ENCODE data around the gene AXIN1. TPM values are rescaled to one million over a fixed set of nuclear protein-coding genes. Genes with fewer than 3 reads are reported as not detected.

AXIN1 gene
- total RNA-seq, 1 experiment from 2014 or later = 42.0 TPM

DNA sequence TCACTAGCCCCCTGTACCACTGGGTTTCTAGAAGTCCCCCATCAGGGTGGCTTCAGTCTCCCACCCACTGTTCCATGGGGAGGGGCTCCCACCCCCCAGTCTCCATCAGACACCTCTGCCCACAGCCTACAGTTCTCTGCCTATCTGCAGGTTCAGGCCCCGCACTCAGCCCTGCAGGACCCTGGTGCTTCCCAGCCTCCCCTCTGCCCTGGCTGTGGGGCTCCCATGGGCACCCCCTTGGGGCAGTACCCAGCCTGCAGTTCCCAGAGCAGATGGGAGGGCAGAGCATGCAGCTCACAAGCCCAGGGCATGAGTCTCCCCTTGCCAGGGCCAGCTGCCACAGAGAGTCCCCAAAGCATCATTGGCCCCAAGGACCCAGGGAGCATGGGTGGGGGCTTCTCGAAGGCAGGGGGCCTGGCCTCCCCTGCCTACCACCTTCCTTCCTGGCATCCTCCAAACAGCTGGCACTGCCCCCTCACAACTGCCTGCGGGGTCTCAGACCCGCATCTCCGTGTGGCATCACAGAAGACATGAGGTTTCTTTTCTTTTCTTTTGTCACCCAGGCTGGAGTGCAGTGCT lies 20.6 kb upstream of the AXIN1 start:
- Histone ChIP-seq H4K20me1 (ENCODE audit: insufficient read depth) (no peaks in the 10 kb centered on the region), H3K9me2 (ENCODE audit: insufficient read depth) (no peaks in the 10 kb centered on the region), H3K4me3 (no peak overlapping the region), H3K79me2 (ENCODE audit: low read depth) (no peaks in the 10 kb centered on the region), H3K9me3 (ENCODE audit: insufficient read depth, low read depth) (no peaks in the 10 kb centered on the region), H3K27ac (no peak overlapping the region), H3K27me3 (ENCODE audit: insufficient read depth, low read depth) (no peaks in the 10 kb centered on the region), H3K36me3 (ENCODE audit: low read depth) (no peaks in the 10 kb centered on the region), H3K4me2 (no peak overlapping the region), H3F3A (ENCODE audit: insufficient read depth, low read depth) (peaks cover 7% of the 10 kb centered on the region; the same call in 1 of the 2 replicates), H2AFZ (no peak overlapping the region), H3K4me1 (replicated peaks; ENCODE audit: insufficient read depth) (peaks cover 5% of the 10 kb centered on the region; the same call in 1 of the 2 replicates)
- DNase-seq = no peak
- intact Hi-C loops (cut with micrococcal nuclease; ENCODE audit: unreplicated experiment) = no loop called here
- CTCF ChIA-PET = no interaction called here
- BruUV-seq (replicated peaks) = no TSS peak
- TF ChIP-seq CTCF (conservative IDR thresholded peaks at IDR 0.05) = no peak
- TF ChIP-seq EZH2 (IDR thresholded peaks at IDR 0.05; ENCODE audit: low read depth) = no peak
- POLR2A ChIA-PET (ENCODE audit: unreplicated experiment) = no interaction called here

DNA sequence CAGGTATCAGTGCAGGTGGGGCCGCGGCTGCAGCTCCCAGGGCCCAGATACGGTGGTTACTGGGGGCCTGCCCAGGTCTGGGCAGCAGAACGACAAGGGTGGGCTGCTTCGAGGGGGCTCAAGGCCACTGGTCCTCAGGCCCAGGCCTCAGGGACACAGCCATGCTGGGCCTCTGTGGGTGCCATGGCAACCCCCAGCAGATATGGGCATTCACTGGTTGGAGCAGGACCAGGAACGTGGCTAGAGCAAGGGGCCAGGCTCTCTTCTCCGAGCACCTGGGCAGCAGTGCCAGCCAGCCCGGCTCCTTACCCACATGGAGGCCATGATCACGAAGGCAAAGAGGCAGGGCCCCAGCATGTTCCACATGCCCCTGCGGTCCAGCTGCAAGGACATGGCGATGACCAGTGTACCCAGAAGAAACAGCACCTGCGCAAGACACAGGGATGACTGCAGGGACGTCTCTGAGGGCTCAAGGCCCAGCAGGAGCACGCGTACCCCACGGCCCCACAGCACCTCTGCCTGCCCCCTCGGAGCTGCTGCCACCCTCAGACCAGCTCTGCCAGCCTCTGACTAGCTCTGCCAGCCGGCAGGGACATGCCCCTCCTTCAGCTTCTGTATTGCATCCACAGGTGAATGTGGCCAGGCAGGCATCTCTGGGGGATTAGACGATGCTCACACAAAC lies 19.9 kb upstream of the AXIN1 start:
- H3K4me3 ChIP-seq = no peak overlapping the region
- peaks cover 7% of the 10 kb centered on the region; the same call in 1 of the 2 replicates for H3F3A ChIP-seq (ENCODE audit: insufficient read depth, low read depth)
- no peaks in the 10 kb centered on the region for H3K27me3 ChIP-seq (ENCODE audit: insufficient read depth, low read depth)
- no peaks in the 10 kb centered on the region for H4K20me1 ChIP-seq (ENCODE audit: insufficient read depth)
- H3K79me2 ChIP-seq (ENCODE audit: low read depth) = no peaks in the 10 kb centered on the region
- ChIA-PET CTCF (no interaction called here), POLR2A (ENCODE audit: unreplicated experiment) (interaction anchor here (0.7 kb wide), 1 partner anchor 10 kb away, joined by 5 read pairs; no protein-coding TSS in a partner anchor)
- no TSS peak for BruUV-seq (replicated peaks)
- H3K4me1 ChIP-seq (replicated peaks; ENCODE audit: insufficient read depth) = peaks cover 5% of the 10 kb centered on the region; the same call in 1 of the 2 replicates
- H3K9me2 ChIP-seq (ENCODE audit: insufficient read depth) = no peaks in the 10 kb centered on the region
- no peaks in the 10 kb centered on the region for H3K9me3 ChIP-seq (ENCODE audit: insufficient read depth, low read depth)
- no peak overlapping the region for H3K27ac ChIP-seq
- intact Hi-C loops (cut with micrococcal nuclease; ENCODE audit: unreplicated experiment) = no loop called here
- H2AFZ ChIP-seq = no peak overlapping the region
- no peak for DNase-seq
- H3K4me2 ChIP-seq = no peak overlapping the region
- no peaks in the 10 kb centered on the region for H3K36me3 ChIP-seq (ENCODE audit: low read depth)
- TF ChIP-seq CTCF (conservative IDR thresholded peaks at IDR 0.05) (no peak), EZH2 (IDR thresholded peaks at IDR 0.05; ENCODE audit: low read depth) (no peak)

DNA sequence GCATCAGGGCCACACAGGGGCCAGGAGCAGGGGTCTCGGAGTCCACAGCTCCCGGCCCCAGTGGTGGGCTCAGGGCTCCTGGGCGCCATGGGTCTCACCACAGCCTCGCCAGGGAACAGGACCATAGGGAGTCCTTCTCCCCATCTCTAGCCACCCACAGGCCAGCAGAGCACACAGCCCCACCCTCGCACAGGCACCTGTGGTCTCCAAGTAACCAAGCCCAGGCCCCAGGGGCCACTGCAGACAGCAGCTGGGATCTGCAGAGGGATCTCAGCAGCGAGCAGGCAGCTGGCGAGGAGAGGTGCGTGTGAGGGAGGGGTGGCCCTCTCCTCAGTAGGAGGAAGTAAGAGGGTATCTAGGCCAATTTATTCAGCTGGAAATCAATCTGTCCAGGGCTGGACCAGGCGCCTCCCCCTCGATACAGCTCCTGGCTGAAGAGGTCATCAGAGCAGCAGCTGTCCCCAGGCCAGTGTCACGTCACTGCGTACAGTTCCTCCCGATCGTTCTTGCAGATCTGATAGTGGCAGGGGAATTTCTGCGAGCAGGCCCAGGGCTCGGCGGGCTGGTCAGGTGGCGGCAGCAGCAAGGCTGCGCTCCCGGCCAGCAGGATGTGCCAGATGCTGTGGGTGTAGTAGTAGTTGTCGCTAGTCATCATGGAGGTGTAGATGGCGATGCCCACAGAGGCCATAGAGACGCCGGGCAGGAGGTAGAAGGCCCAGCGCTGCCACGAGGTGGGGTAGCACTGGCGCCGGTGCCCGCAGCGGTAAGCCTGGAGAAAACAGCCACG lies 19.2 kb upstream of the AXIN1 start:
- TF ChIP-seq EZH2 (IDR thresholded peaks at IDR 0.05; ENCODE audit: low read depth) (no peak), CTCF (conservative IDR thresholded peaks at IDR 0.05) (no peak)
- no peaks in the 10 kb centered on the region for H4K20me1 ChIP-seq (ENCODE audit: insufficient read depth)
- H3K9me3 ChIP-seq (ENCODE audit: insufficient read depth, low read depth) = no peaks in the 10 kb centered on the region
- H3K4me1 ChIP-seq (replicated peaks; ENCODE audit: insufficient read depth) = peaks cover 5% of the 10 kb centered on the region; the same call in 1 of the 2 replicates
- H3F3A ChIP-seq (ENCODE audit: insufficient read depth, low read depth) = peaks cover 7% of the 10 kb centered on the region; the same call in 1 of the 2 replicates
- ChIA-PET POLR2A (ENCODE audit: unreplicated experiment) (interaction anchor here (0.7 kb wide), 1 partner anchor 11 kb away, joined by 5 read pairs; no protein-coding TSS in a partner anchor), CTCF (no interaction called here)
- 0 out of 2 replicates have a peak, but pooled peaks cover under 1% of the 10 kb centered on the region for H3K36me3 ChIP-seq (ENCODE audit: low read depth)
- H3K9me2 ChIP-seq (ENCODE audit: insufficient read depth) = no peaks in the 10 kb centered on the region
- DNase-seq = no peak
- BruUV-seq (replicated peaks) = no TSS peak
- no peak overlapping the region for H3K4me3 ChIP-seq
- H3K27me3 ChIP-seq (ENCODE audit: insufficient read depth, low read depth) = no peaks in the 10 kb centered on the region
- H2AFZ ChIP-seq = no peak overlapping the region
- intact Hi-C loops (cut with micrococcal nuclease; ENCODE audit: unreplicated experiment) = no loop called here
- H3K79me2 ChIP-seq (ENCODE audit: low read depth) = no peaks in the 10 kb centered on the region
- no peak overlapping the region for H3K27ac ChIP-seq
- no peak overlapping the region for H3K4me2 ChIP-seq

Measured in PC-9 (cell line).